HK-2 (cell line): Measurements from ENCODE around the gene ROBO1.
"Not testable (repeated sequence)": the region's sequence is repeated elsewhere in the genome, so short reads cannot be mapped to it uniquely, and the experiment has no call there.

ENCODE experiments used
- DNase-seq: peaks from one replicate; pipeline ENCODE4 v3.0.0-alpha.2; 2018; ENCODE audit not compliant: unreplicated experiment

The ROBO1 gene

DNA sequence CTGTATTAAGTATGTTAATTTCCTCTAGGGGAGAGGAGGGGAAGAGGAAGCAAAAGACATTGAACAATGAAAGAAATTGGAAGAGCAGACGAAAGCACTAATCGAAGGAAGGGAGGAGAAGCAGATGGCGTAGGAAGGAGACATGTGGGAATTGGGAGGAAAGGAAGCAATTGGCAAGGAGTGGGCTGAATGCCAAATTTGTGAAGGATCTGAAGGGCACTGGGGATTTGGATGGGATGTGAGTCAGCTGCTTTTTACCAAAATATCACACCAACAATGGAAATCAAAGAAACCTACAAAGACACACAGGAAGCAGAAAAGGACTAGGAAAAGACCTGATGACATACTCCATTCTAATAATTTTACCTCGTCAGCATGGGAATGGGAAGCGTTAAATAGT, 1029.8 kb downstream of the ROBO1 start:
- no peak for DNase-seq

DNA sequence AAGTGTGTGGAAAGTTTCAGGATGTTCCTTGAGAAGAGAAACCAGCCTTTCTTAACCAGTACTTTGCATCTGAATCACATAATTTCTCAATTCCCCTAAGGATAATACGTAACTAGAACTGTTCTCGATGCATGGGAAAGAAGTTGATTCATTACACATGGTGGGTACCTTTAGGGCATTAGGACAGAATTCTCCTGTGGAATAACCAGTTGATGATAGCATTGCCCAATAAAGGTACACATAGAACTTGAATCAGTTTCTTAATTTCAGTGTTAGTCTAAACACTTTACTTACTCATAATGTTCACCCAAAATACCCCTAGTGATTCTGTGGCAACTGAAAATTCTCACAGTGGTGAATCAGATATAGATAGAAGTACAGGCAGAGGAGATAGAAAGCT, 1030.9 kb downstream of the ROBO1 start:
- DNase-seq = no peak

DNA sequence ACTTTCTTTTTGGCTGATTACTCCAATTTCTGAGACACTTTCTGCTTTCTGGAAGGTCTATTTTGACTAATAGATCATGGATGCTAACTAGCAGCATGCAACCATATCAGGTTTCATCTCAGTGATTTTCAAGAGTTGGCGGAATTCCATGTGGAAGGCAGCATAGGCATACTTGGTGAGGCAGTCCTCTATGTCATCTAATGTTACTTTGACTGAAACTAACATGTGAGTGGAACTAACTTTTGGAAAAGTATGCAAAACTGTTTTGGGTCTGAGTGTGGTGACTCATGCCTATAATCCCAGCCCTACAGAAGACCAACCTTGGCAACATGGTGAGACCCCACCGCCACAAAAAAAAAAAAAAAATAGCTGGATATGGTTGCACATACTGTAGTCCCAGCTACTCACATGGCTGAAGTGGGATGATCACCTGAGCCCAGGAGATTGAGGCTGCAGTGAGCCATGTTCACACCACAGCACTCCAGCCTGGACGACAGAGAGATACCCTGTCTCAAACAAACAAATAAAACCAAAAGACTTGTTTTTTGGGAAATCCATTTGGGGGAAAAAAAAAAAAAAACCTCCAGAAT, 1033.7 kb downstream of the ROBO1 start:
- DNase-seq = no peak

DNA sequence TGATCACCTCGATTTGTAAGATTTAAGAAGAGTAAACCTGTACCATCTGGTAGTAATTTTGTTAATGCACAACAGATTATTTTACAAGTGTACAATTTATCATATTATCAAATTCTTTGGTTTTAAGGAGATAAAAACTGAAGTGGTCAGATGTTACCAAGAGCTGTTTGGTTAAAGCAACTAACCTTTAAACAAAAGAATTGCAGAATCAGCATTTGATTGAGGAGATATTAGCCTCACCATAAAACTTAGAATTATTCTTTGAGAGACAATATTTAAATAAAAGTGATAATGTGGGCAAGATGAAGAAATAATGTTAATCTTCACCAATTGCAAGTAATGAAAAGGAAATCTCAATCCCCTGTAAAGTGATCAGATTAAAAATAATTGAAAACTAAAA, 1034.9 kb downstream of the ROBO1 start:
- DNase-seq = no peak

DNA sequence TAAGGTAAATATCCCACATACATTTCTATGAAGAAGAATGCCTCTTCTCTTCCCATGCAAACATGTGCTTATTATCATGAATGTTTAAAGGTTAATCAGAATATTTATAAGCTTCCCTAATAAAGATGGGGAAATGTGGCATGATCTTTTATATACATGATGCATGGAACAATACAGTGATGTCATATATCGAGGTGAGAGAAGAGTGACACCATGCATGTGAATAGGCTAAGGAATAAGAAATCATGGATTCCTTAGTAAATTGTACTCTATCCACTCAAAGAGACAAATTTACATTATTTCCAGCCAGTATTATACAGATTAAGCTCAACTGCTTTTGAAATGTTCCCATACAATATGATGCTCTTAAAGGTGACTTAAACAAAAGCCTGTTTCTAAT, 1035.3 kb downstream of the ROBO1 start:
- no peak for DNase-seq

DNA sequence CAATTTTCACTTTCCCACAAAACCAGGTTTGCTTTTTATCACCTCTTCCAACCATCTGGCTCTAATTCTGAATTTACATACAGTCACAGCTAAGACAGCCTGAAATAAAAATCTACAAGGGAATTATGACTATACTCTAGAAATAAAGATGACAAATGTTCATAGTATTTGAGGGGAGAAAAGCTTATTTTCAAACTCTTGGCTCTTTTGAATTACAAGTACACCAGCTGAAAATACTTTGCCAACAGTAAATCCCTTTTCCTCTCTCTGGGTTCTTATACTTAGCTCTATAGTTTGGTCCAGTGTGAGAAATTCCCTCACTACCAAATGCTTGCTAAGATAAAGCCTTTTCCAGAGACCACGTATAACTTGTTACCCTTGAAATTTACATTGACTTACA, 1037.9 kb downstream of the ROBO1 start:
- no peak for DNase-seq

DNA sequence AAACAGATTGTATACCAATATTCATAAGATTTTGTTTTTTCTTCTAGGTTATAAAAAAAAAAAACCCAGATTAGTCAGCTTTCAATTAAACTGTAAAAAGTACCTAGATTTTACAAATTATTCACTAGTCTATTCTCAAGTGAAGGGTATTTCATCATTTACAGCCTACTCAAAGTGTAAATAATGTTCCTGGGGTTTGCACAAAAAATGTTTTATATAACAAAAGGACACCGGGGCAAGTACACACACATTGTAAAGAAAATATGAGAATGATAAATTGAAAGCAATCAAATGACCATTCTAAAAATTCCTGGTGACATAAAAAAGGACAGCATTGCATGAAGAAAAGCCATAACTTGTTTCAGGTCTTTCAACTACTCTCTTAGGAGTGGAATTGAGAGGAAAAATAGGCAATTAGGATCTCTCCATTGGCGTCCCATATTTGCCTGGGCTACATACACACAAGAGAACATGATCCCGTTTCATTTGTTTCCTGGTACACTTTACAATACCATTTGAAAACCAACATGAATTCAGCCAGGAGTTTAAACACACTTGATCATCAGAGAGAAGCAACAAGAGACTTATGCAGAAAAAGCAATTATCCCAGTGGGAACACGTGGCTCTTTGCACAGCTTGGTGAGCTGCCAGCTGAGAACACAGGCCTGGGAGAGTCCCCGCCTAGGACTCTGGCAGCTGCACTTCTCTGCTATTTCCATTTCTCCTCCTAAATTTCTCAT, 1039.2 kb downstream of the ROBO1 start:
- DNase-seq = no peak

DNA sequence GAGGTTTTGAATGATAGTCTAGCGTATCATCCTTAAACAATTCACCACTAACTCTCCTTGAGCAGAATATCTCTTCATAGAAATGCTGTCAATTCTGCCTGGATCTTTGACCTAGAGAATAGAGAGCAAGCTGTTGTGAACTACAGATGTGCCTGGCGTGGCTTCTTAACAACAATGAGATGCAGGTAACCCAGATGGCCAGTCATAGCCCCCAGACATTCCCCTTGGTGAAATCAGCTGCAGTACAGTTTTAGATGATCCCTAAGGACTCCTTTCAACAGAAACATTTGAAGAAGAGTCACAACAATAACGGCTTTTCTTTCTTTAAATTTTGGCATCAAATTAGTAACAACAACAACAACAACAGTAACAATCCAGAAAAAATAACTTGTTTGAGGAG, 1041.3 kb downstream of the ROBO1 start:
- no peak for DNase-seq

DNA sequence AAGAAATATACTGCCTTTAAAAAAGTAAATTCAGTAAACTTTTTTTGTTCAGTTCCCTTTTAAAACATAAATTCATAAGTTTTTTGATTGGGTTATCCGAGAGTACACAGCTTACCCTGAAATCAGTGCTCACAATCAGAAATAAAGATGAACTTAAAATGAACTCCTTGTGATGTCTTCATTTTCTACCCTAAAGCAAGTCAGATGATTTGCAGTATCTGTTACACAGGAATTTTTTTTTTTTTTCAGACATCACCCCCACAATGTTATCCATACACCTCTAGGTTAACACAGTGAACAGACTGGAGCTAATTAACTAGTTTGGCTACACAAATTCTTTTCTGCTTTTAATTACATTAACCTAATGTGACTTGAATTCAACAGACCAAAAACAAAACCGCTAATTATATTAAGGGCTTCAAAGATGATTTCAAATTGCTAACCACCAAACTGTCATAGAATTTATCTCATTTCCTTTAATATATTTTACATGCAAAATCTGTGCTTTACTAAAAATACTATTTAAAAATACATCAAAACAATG, 1042.0 kb downstream of the ROBO1 start:
- no peak for DNase-seq

DNA sequence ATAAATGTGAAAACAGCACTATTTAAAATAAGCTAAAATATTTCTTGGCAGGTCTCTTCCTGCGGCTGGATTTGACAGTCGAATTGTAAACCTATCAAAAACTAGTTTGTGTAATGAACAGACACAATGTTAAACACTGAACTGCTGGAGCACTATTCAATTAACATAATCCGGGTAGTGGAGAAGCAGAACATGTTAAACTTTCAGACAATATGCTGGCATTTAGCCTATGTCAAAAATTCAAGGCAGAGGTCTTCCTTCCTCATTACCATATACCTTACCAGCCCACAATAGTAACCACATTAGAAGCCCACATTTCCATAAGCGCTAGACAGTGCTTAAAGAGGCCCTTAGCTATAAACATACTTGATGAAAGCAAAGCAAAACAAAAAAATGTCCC, 1042.9 kb downstream of the ROBO1 start:
- DNase-seq = no peak

DNA sequence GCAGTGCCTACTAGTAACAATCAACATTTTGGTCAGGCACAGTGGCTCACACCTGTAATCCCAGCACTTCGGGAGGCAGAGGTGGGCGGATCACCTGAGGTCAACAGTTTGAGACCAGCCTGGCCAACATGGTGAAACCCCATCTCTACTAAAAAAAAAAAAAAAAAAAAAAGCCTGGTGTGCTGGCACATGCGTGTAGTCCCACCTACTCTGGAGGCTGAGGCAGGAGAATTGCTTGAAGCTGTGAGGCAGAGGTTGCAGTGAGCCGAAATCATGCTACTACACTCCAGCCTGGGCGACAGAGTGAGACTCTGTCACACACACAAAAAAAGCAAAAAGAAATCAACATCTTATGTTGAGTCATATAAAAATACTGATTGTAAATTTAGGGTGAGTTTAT, 1043.4 kb downstream of the ROBO1 start:
- not testable (repeated sequence) for DNase-seq

DNA sequence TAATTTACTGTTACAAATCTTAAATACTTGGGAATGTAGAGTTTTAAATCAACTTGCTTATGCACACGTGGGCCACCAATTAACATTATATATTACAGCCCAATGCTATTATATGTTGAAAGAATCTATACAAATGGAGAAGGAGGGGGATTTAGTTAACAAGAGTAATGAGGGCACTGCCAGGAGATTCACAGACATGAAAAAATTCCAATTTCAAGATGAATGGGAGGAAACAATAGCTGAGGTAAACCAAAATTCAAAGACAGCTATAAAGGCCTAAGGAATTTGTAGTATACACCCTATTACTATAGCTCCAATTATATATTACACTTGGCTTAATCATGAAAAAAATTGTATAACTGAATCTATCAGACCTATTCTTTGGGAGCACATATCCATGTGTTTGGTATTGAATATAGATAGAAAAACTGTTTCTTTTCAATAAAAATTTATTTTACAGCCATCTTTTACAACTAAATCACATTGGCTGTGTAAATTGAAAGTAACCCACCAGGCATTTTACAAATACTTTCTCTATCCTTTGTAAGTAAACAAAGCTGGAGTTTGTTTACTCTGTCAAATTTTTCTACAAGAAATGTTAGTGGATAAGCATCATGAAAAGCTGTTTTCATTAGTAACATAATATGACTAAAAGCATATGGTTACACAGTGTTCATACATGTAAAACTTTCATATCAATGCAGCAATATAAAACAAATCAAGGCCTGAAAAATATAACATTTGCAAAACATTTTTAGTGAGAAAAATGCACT, 1045.8 kb downstream of the ROBO1 start:
- no peak for DNase-seq

DNA sequence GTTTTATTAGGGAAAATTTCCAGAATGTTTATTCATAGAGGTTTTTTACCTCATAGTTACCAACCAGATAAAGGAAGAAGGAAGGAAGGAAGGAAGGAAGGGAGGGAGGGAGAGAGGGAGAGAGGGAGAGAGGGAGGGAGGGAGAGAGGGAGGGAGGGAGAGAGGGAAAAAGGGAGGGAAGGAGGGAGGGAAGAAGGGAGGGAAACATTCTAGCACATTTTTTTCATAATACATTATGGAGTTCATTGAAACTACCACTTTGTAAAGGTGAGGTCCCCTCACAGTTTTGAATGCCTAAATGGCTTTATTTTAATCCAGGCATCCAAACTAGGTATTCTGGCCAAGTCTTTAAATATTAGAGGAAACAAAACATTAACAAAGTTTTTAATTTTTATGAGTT, 1049.1 kb downstream of the ROBO1 start:
- no peak for DNase-seq

DNA sequence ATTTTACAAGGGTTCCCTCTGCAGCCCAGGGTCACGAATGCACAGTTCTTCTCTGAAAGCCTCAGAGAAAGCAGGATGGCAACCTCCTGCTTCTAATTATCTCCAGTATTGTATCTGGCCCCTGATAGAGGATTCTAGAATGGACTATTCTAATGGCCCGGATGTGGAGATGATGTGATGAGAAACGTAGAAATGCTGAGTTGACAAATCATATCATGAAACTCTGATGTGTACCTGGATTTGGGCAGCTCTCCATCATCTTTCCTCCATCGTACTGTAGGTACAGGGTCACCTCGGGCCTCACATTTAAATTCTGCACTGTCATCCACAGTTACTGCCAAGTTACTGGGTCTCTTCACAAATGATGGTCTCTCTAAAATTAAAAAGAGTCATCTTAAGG, 1050.8 kb downstream of the ROBO1 start:
- no peak for DNase-seq

DNA sequence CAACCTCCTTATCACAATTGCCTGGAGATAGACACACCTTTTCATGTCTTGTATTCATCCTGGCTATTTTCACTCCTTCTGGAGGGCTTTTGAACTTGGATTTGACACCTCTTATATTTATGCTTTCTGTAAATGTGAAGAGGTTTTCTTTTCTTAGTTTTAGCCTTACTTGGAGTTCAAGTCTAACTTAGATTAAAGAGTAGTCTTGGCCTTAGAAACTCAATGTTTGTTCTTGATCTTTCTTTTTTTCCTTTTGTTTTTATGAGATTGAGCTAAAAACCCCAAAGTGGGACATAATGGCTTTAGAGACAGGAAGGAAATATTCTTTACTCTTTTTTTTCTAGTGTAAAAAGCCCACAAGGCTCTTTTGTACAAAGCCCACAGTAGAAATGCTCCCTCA, 1054.9 kb downstream of the ROBO1 start:
- no peak for DNase-seq

DNA sequence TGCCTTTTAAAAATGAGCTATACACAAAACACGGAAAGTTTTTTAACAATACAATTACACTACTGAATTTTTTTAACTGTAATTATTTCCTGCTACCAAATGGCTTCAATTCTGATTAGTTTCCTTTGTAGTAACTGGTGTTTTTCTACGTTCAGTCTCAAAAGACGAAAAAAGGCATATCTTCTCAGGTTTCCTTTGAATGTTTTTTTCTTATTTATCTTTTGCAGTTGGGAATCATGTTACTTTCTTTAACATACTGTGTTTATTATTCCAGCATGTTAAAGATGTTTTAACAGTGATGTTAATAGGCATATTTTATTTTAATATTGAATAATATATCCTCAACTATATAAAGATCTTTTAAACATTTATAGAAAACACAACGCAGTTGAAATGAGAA, 1055.5 kb downstream of the ROBO1 start:
- DNase-seq = no peak

DNA sequence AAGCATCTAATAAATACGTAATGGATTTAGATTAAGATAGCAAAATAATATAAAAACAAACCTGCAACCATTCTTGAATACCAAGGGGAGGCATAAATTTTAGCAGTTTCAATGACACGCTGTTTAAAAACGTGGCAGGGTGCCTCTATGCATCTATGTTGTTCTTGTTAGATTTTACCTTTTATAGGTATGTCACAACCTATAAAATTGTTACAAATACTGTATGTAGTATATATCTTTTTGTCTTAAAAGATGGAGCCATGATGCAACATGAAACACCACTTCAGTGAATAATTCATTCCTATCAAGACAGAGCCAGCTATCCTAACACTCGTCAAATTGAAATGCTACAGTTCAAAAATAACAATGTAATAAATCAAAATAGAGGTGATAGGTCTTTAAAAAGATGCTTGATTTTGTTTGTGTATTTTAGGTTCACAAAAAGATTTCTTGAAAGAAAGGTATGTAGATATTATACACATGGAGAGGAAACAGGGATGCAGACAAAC, 1059.2 kb downstream of the ROBO1 start:
- no peak for DNase-seq

DNA sequence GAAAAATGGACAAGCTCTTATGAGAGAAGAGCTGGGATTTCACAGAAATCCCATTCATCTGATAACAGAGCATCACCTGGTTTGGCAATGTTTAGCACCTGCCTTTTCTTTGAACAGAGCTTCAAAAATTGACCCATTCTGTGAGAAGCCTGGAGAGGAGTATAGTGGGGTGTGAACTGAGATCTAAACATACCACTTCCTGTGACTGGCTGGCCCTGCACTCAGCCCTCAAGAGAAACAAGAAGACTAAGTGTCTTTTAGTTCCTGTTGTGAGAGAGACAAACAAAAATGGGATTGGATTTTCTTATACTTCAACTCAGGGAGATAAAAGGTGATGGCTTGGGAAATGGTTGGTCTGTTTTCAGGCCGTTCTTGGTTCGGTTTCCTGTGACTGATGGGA, 1060.2 kb downstream of the ROBO1 start:
- DNase-seq = no peak

DNA sequence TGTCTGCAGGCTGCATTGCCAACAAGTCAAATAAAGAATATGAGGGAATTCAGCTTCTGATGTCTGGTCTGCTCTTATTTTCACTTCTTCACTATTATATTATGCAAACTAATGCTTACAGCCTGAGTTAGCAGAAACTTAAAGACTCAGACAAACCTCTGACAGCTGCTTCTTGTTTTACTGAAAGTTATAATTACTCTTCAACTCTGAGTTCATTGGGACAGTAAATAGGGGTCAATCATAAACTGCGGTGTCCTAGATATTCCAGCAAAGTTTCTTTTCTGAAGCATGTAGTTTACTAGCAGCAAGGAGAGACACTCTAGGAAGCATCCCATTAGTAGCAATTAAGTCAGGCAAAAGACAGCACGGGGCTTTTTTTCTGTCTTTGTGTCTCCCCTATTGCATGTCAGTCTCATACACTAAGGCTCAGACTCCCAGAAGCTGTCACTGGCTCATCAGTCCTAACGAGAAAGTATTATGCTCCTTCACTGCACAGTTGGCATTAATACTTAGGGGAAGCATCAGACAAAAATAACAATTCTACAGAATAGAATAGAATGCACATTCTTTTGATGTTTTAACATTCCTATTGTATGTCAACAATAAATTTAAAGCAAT, 1060.8 kb downstream of the ROBO1 start:
- no peak for DNase-seq

DNA sequence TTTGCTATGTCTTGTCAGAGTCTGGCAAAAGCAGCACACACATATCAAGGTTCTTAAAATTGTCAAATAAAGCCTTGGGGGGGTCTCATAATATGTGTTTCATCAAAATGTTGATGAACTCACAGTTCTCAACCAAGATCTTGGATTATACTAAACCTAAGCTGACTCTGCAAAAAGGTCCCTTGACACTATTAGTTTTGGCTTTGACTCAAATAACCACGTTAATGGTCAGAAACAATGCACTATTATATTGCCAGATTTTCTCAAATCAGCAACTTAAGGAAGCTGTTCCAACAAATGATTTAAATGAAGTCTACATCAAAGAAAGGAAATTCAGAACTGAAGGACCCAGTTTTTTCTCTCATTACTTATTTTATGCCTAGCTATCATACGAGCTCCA, 1063.9 kb downstream of the ROBO1 start:
- no peak for DNase-seq

DNA sequence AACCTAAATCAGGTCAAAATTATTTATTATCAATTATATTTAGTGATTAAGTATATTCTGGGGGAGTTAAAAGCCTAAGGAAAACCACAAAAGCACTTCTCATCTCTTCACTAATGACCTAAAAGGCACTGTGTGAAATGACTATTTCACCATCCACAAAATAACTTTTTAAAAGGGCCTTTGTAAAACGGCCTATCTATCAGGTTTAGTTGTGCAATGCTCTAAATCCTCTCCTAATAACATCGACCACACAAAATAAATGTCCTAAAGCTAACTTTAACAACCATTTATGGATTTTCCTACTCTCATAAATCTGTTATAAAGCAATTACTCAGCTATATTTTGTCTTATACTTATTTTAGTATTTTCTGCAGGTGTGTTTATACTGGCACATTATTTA, 1066.3 kb downstream of the ROBO1 start:
- DNase-seq = no peak

DNA sequence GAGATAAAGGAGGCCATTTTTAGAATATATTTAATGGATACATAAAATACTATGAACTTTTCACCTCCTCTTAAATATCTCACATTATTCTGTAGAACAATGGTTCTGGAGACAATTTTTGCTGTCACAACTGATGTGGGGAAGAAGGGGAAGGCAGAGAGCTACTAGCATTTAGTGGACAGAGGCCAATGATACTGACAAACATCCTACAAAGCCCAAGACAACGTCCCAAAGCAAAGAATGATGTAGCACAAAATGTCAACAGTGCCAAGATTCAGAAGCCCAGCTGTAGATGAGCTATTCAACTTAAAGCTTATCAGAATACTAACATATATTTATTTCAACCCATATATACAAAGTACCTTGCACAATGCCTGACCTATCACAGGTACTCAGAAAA, 1069.4 kb downstream of the ROBO1 start:
- no peak for DNase-seq
